Transverse colon (tissue), 4 donors: ENCODE measurements around the gene MAP2K6.

Source experiments
- CTCF ChIP-seq, 5 experiments: fragments of 200-600 bp in 3 of 5; fragments of 450-650 bp in 2 of 5; sonication (generic) in 3 of 5; IDR thresholded peaks; 1 replicate in 2 of 5; 2 replicates in 3 of 5; pipeline ENCODE4 v1.5.1; 2016 to 2017; ENCODE audit warnings: antibody characterized with exemption in 5 of 5, inconsistent platforms in 3 of 5, mild to moderate bottlenecking in 2 of 5, moderate library complexity in 1 of 5
- POLR2AphosphoS5 ChIP-seq, 3 donors: sonication (generic); formaldehyde crosslinking; IDR thresholded peaks; one replicate each; pipeline ENCODE4 v1.6.1; 2016; ENCODE audit warnings: antibody characterized with exemption in 3 of 3

GRCh38 chr17:69402052-69402451 lies 12.4 kb upstream of the MAP2K6 start:
- TF ChIP-seq CTCF (IDR thresholded peaks at IDR 0.05) (no peak), POLR2AphosphoS5 (IDR thresholded peaks at IDR 0.05) (no peak)
